Limb (tissue), 2 donors: ENCODE results near the gene EXOC2.

Experiments
- DNase-seq, 2 donors: peaks; one replicate each; pipeline ENCODE4 v3.0.0-alpha.2; 2016; ENCODE audit errors: extremely low spot score in 2 of 2

EXOC2 gene

GRCh38 chr6:692858-693722, at the start of gene EXOC2:
Gene EXOC2, minus strand, starts transcription at chr6:693139. Its CDS starts 55,321 bp downstream, at chr6:637818.
- peak; percentile 84 to 91 for DNase-seq

DNA sequence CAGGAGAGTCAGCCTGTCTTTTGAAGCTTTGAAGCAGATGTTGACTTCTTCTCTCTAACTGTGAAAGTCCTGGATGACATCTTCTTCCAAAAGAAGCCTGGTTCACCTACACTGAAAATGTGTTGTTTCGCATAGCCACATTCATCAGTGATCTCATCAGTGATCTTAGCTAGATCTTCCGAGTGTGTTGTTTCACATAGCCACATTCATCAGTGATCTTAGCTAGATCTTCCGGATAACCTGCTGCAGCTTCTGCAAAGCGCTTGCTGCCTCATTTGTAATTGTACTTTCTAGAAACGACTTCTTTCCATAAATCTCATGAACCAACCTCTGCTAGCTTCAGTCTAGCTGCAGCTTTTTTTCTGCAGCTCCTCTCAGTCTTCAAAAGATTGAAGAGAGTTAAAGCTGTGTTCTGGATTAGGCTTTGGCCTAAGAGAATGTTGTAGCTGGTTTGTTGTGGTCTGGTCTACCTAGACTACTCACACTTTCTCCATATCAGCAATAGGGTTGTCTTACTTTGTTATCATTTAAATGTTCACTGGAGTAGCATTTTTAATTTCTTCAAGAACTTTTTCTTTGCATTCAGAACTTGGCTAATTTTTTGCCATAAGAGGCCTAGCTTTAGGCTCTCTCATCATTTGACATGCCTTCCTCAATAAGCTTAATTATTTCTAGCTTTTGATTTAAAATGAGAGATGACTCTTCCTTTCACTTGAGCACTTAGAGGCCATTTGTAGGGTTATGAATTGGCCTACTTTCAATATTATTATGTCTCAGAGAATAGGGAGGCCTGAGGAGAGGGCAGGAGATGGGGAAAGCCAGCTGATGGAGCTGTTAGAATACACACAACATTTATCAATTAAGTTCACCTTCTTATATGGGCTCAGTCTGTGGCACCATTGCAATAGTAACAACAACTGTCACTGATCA, 48.7 kb upstream of the EXOC2 start:
- no peak for DNase-seq

- DNase-seq: no peak
Observed at GRCh38 chr6:736657-737446, 43.9 kb upstream of the EXOC2 start.

DNA sequence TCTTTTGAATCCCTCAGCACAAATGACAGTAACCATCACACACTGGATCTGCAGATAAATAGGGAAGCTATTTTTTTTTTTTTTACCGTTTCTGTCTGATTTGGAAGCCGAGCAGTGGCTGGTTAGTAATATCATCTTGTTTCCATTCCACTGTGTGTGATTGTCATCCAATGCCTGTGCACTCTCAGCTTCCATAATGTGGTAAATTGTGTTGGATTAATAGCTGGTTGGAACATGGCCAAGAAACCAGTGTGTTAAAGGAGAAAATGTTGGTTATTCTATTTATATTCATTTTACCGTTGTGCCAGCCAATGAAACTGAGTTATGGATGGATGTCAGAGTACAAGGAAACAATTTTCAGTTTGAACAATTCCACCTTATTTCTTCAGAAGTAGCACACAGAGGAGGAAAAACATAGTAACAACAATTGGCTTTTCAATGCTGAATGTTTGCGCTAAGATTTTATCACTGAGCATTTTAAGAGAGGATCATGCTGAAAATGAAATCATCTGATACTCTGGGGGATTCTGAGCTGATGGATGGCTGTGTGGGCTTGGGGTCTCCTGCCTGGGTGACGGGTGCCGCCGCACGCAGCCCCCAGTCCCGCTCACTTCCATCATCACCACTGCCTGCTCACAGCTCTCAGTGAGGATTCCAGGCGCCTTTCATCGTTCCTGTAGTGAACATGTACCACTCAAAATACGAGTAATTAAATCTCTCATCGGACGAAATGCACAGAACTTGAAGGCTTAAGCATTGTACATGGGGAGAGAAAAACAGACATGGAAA, 40.7 kb upstream of the EXOC2 start:
- no peak for DNase-seq

DNA sequence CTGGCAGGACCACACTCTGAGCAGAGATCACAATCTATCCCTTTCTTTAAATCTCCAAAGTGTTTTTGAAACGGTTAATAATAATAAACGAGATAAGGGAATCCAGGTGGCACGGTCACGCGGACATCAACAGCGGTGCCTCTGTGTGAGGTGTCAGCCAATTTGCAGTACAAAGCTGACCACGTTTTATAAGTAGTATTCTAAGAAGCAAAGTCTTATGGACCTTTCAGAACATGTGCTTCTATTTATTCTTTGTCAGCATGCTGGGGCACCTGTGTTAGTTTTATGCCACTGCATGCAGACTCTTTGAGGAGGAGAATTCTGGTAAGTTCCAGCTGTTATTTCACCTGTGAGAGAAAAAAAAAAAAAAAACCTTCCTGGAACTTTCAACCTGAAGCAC, 39.0 kb upstream of the EXOC2 start:
- DNase-seq: no peak

DNA sequence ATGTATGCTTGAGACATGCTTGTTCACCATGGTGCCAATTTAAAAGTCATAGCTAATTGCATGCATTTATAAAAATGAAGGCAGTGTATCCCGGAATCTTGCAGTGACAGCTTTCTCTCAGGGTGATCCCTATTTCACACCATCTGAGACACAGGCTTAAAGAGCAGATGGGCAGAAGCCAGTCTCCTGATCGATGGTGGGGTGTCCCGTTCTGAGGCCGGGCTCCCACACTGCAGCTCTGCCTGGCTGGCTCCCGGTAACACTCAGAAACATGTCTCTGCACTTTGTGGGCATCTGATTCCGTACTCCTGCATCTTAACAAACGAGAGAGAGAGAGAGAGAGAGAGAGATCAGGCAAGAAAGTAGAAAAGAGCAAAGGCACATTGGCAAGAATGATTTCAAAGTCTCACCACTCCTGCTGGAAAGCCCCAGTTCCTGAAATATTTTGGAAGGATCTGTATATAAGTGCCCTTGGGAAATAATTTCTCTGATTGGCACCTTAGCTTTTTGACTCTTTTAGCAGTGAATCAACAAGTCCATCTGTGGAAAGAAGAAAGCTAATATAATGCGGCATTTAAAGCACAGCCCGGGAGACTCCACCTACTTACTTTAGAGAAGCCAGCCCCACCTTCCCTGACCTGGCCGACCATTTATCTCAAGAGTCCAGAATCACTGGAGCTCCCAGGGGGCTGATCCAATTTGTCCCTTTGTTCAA, 36.8 kb upstream of the EXOC2 start:
- DNase-seq: no peak

DNA sequence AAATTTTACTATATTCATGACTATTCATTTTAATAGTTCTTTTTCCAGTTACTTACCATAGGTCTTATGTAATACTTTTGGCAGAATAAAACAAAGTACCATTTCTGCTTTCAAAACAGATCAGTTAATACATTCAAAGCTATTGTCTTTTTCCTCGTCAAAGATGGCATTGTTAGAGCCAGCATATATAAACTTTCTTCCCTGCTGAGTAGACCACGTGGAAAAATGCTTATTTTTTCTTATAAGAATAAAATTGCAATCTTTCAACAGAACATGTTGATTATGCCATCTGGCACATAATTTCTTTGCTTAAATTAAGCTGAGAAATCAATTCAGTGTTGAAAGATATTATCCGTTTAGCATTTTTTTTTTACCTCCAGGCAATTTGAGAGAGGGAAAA, 34.9 kb upstream of the EXOC2 start:
- no peak for DNase-seq

GRCh38 chr6:723540-723939, 30.6 kb upstream of the EXOC2 start:
- no peak for DNase-seq

DNA sequence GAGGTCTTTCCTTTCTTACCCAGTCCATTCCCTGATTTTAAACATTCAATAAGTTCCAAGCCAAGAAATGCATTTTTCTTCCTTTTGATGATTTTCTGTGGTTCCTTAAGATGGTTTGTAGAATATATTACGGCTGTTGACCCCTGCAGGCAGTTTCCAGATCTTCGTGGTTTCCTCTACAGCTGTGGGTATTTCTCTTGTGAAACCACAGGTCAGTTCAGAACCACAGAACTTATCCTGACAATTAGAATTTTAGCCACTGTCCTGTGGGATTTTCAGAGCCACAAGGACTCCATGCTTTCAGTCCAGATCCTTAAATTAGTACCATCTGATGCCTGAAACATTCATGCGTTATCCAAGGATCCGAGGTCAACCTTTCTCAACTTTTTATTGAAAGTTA, 29.7 kb upstream of the EXOC2 start:
- no peak for DNase-seq

GRCh38 chr6:722077-722524, 29.2 kb upstream of the EXOC2 start:
- DNase-seq: peak; percentile 76 to 82

- DNase-seq: no peak
Observed at GRCh38 chr6:718345-718744, 25.4 kb upstream of the EXOC2 start.

- DNase-seq: no peak
Observed at GRCh38 chr6:717135-717534, 24.2 kb upstream of the EXOC2 start.

GRCh38 chr6:715709-716491, 23.0 kb upstream of the EXOC2 start:
- no peak for DNase-seq

GRCh38 chr6:714100-714499, 21.2 kb upstream of the EXOC2 start:
- no peak for DNase-seq

- no peak for DNase-seq
Observed at GRCh38 chr6:713351-713750, 20.4 kb upstream of the EXOC2 start.

- DNase-seq: no peak
Observed at GRCh38 chr6:712805-713204, 19.9 kb upstream of the EXOC2 start.

GRCh38 chr6:711925-712324, 19.0 kb upstream of the EXOC2 start:
- no peak for DNase-seq

- peak in 1 of 2 donors; percentile 72 for DNase-seq
Observed at GRCh38 chr6:710601-711571, 17.9 kb upstream of the EXOC2 start.
